Dendritic cell treated with granulocyte-macrophage colony-stimulating factor and Interleukin-4, amounts not matched to agents 40 ng/mL and 50 ng/mL, for 4 days (primary cell): ENCODE results near the gene SNX2.

Experiments
- H3K27ac Mint-ChIP-seq: one replicate; pipeline ENCODE4 v1.8.0; 2022; ENCODE audit warnings: mild to moderate bottlenecking, mixed read lengths
- H3K27me3 Mint-ChIP-seq: one replicate; pipeline ENCODE4 v1.8.0; 2022; ENCODE audit warnings: mild to moderate bottlenecking, mixed read lengths
- H3K36me3 Mint-ChIP-seq: one replicate; pipeline ENCODE4 v1.8.0; 2022; ENCODE audit warnings: low read depth, mixed read lengths
- H3K4me1 Mint-ChIP-seq: one replicate; pipeline ENCODE4 v1.8.0; 2022; ENCODE audit warnings: low read depth, mixed read lengths
- H3K4me3 Mint-ChIP-seq: one replicate; pipeline ENCODE4 v1.8.0; 2022; ENCODE audit warnings: mild to moderate bottlenecking, moderate library complexity, mixed read lengths
- H3K9me3 Mint-ChIP-seq: one replicate; pipeline ENCODE4 v1.8.0; 2022; ENCODE audit warnings: mixed read lengths
- intact Hi-C: fragments of 100-400 bp; cut with micrococcal nuclease; formaldehyde crosslinking; loops from one replicate; pipeline ENCODE4 v1.15.0; 2022

Gene SNX2

DNA sequence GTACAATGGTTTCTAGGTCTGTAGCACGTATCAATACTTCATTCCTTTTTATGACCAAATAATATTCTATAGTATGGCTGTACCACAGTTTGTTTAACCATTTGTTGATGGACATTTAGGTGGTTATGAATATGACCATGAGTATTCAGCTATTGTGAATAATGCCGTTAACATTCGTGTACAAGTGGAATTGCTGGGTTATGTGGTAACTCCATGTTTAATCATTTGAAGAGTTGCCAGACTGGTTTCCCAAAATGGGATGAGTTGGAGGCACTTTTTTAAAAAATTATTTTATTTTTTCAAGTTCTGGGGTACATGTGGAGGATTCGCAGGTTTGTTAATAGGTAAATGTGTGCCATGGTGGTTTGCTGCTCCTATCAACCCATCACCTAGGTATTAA lies 4.6 kb downstream of the SNX2 start:
- intact Hi-C loops = loop anchor here (5.0 kb wide), 1 partner anchor 77 kb away; no protein-coding TSS in a partner anchor
- Mint-ChIP-seq H3K27ac (no peak overlapping the region), H3K4me1 (peaks cover 27% of the 10 kb centered on the region), H3K9me3 (no peaks in the 10 kb centered on the region), H3K4me3 (peak overlapping the region; percentile 45), H3K36me3 (peaks cover 74% of the 10 kb centered on the region), H3K27me3 (no peaks in the 10 kb centered on the region)

DNA sequence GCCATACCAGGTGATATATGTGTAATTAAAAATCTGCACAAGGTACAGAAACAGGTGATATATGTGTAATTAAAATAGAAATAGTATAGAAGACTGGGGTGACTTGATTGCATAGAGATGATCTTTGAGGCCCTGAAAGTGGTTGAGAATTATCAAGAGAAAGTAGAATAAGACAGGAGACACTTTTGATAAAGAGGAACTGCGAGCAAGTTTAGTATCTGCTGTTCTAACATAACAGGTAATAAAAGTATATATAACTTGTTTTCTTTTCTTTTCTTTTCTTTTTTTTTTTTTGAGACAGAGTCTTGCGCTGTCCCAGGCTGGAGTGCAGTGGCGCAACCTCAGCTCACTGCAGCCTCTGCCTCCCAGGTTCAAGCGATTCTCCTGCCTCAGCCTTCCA lies 5.4 kb downstream of the SNX2 start:
- peaks cover 36% of the 10 kb centered on the region for H3K4me1 Mint-ChIP-seq
- intact Hi-C loops = no loop called here
- H3K9me3 Mint-ChIP-seq = peaks cover 7% of the 10 kb centered on the region
- H3K36me3 Mint-ChIP-seq = peaks cover 76% of the 10 kb centered on the region
- H3K27me3 Mint-ChIP-seq = no peaks in the 10 kb centered on the region
- no peak overlapping the region for H3K4me3 Mint-ChIP-seq
- no peak overlapping the region for H3K27ac Mint-ChIP-seq

DNA sequence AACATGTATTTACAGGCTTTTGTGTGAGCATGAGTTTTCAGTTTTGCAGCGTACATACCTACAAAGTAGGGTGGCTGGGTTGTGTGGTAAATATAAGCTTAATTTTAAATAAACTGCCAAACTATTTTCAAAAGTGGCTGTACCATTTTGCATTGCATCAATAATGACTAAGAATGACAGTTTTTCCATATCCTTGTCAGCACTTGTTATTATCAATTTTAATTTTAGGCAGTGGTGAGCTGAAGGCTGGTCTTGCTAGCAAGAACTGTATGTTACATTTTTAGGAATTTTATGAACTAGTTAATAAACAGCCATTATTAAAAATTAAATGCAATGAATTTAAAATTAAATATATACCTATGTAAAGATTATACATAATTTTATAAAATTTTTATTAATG lies 6.6 kb downstream of the SNX2 start:
- H3K27ac Mint-ChIP-seq = no peak overlapping the region
- intact Hi-C loops = no loop called here
- peaks cover 71% of the 10 kb centered on the region for H3K36me3 Mint-ChIP-seq
- peaks cover 14% of the 10 kb centered on the region for H3K9me3 Mint-ChIP-seq
- H3K4me1 Mint-ChIP-seq = peaks cover 41% of the 10 kb centered on the region
- no peak overlapping the region for H3K4me3 Mint-ChIP-seq
- no peaks in the 10 kb centered on the region for H3K27me3 Mint-ChIP-seq

DNA sequence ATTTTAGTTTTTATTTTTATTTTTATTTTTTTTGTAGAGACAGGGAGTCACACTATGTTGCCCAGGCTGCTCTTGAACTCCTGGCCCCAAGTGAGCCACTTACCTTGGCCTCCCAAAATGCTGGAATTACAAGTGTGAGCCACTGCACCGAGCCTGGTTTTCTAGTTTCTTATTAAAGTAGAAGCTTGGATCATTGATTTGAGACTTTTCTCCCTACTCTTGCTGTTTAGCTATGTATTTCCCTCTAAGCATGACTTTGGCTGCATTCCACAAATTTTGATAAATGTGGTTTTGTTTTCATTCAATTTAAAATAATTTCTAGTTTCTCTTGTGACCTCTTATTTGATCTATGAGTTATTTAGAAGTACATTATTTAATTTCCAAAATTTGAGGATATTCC lies 10.4 kb downstream of the SNX2 start:
- H3K9me3 Mint-ChIP-seq = peaks cover 17% of the 10 kb centered on the region
- H3K36me3 Mint-ChIP-seq = peaks cover 69% of the 10 kb centered on the region
- H3K4me3 Mint-ChIP-seq = no peak overlapping the region
- no peaks in the 10 kb centered on the region for H3K27me3 Mint-ChIP-seq
- no peak overlapping the region for H3K27ac Mint-ChIP-seq
- peaks cover 50% of the 10 kb centered on the region for H3K4me1 Mint-ChIP-seq
- intact Hi-C loops = no loop called here

DNA sequence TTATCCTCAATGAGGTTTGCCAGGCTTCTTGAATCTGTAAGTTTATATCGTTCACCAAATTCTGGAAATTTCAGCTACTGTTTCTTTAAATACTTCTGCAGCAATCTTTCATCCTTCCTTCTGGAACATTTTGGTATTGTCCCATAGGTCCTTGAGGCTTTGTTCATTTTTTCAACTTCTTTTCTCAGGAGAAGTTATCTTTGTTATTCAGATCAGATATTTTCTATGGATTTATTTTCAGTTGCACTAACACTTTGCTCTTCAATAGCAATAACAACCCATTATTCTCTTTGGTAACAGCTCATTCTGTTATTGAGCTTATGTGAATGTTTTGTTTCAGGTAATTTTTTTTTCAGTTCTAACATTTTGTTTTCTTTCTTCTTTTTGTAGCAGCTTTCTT lies 13.5 kb downstream of the SNX2 start:
- Mint-ChIP-seq H3K27me3 (no peaks in the 10 kb centered on the region), H3K4me1 (peaks cover 61% of the 10 kb centered on the region), H3K4me3 (peak overlapping the region; percentile 17), H3K9me3 (peaks cover 19% of the 10 kb centered on the region), H3K36me3 (peaks cover 59% of the 10 kb centered on the region), H3K27ac (peak overlapping the region; percentile 32)
- intact Hi-C loops = no loop called here

DNA sequence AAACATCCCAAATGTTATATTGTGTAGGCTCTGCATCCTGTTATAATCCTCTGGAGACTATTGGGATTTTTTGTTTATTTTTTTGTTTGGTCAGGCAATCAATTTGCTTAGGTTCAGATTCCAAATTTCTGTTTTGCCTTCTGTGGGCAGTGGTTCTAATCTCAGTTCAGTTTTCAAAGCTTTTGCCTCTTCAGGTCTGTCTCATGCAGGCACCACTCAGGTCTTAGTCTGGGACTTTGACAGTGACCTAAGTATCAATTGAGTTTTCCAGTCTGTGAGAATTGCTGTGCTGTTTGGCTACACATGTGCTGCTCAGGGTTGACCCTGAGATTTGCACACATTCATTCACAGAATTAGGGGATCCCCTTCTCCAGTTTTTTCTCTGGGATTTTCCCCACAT lies 14.1 kb downstream of the SNX2 start:
- intact Hi-C loops = no loop called here
- Mint-ChIP-seq H3K4me1 (peaks cover 61% of the 10 kb centered on the region), H3K27me3 (no peaks in the 10 kb centered on the region), H3K36me3 (peaks cover 61% of the 10 kb centered on the region), H3K9me3 (peaks cover 19% of the 10 kb centered on the region), H3K27ac (peak overlapping the region; percentile 32), H3K4me3 (no peak overlapping the region)

DNA sequence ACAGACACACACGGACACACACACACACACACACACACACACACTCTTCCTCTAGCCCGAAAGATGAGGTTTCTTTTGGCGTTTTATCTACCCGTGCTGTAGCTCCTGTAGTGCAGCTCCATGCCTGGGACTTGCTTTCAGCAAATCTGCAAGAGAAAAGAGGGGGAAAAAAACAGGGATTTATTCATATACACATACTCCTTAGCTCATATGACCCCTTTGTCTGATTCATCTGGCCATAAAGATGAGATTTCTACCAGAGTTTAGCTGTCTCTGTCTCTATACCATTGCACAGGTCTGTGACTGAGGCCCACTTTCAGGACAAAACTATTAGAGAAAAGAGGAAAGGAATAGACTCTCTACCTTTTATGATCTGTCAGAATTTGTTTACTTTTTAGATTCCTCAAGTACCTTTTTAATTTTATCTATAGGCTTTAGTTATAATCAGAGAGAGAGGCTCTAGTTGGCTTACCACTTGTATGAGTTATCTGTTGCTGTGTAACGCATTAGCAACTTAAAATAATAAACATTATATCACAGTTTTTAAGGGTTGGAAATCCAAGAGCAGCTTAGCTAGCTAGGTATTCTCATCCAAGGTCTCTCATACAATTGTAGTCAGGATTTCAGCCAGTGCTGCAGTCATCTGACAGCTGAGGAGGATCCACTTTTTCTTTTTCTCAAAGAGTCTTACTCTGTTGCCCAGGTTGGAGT lies 14.7 kb downstream of the SNX2 start:
- H3K4me1 Mint-ChIP-seq = peaks cover 58% of the 10 kb centered on the region
- peak overlapping the region; percentile 68 for H3K27ac Mint-ChIP-seq
- H3K4me3 Mint-ChIP-seq = no peak overlapping the region
- intact Hi-C loops = loop anchor here (2.0 to 10.0 kb wide), 2 partner anchors 13 to 265 kb away; no protein-coding TSS in a partner anchor
- peaks cover 59% of the 10 kb centered on the region for H3K36me3 Mint-ChIP-seq
- peaks cover 18% of the 10 kb centered on the region for H3K9me3 Mint-ChIP-seq
- H3K27me3 Mint-ChIP-seq = no peaks in the 10 kb centered on the region

DNA sequence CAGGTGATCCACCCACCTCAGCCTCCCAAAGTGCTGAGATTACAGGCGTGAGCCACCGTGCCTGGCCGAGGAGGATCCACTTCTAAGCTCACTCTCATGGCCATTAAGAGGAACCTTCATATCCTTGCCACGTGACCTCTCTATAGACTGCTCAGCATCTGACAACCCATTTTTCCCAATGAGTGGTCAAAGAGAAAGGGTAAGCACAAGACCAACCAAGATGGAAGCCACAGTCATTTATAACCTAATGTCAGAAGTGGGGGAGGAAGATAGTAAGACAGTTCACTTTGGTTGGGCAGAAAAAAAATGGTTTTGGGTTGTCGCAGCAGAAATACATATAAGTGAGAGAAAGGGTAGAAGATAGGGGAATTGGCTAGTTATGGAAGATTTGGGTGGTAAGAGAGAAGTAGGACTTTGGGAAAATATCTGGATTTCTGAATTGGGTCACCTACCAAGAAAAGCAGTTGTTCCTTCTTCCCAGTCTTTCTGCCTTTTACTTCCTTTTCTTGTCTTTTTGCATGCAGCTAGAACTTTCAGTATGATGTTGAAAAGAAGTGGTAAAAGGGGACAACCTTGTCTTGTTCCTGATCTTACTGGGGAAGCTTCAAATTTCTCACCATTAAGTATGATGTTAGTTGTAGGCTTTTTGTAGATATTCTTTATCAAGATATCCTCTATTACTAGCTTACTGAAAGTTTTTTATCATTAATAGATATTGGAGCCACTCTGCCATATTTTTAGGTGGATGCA lies 15.6 kb downstream of the SNX2 start:
- H3K9me3 Mint-ChIP-seq = peaks cover 9% of the 10 kb centered on the region
- H3K4me3 Mint-ChIP-seq = no peak overlapping the region
- H3K27me3 Mint-ChIP-seq = no peaks in the 10 kb centered on the region
- peaks cover 49% of the 10 kb centered on the region for H3K4me1 Mint-ChIP-seq
- peak overlapping the region; percentile 68 for H3K27ac Mint-ChIP-seq
- intact Hi-C loops = loop anchor here (2.0 to 10.0 kb wide), 2 partner anchors 14 to 266 kb away; no protein-coding TSS in a partner anchor
- peaks cover 50% of the 10 kb centered on the region for H3K36me3 Mint-ChIP-seq

DNA sequence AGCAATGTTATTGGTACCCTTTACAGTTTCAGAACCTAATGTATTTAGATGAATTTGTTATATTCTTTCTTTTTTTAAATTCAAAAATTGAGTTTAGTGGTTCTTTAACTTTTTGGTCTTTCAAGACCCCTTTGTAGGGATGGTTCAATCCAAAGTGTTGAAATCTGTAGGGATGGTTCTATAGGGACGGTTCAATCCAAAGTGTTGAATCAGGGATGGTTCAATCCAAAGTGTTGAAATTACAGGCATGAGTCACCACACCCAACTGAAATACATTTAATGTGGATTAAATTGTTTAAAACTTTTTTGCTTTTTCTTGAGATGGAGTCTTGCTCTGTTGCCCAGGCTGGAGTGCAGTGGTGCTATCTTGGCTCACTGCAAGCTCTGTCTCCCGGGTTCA lies 30.6 kb downstream of the SNX2 start:
- Mint-ChIP-seq H3K36me3 (peaks cover 94% of the 10 kb centered on the region), H3K4me3 (no peak overlapping the region), H3K27me3 (no peaks in the 10 kb centered on the region), H3K9me3 (no peaks in the 10 kb centered on the region), H3K4me1 (no peaks in the 10 kb centered on the region), H3K27ac (no peak overlapping the region)
- intact Hi-C loops = no loop called here

DNA sequence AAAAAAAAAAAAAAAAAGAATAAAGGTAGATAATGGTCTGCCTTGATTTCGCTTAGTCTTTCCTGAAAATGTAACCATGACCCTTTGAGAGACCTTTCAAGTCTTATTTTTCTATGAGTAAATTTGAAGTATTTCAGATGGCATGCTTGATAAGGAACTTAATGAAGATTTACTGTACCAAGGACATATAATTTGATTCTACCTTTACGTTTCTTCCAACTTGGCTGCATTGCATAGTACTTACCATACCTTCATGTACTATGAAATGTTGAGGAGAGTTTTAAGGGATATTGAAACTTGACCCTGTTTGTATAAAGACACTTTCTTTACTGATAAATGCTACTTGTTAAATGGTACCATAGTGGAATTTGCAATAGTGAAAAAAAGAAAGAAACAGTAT lies 35.5 kb downstream of the SNX2 start:
- no peaks in the 10 kb centered on the region for H3K4me1 Mint-ChIP-seq
- H3K4me3 Mint-ChIP-seq = no peak overlapping the region
- H3K9me3 Mint-ChIP-seq = no peaks in the 10 kb centered on the region
- H3K36me3 Mint-ChIP-seq = peaks cover 85% of the 10 kb centered on the region
- no peak overlapping the region for H3K27ac Mint-ChIP-seq
- no peaks in the 10 kb centered on the region for H3K27me3 Mint-ChIP-seq
- intact Hi-C loops = no loop called here

DNA sequence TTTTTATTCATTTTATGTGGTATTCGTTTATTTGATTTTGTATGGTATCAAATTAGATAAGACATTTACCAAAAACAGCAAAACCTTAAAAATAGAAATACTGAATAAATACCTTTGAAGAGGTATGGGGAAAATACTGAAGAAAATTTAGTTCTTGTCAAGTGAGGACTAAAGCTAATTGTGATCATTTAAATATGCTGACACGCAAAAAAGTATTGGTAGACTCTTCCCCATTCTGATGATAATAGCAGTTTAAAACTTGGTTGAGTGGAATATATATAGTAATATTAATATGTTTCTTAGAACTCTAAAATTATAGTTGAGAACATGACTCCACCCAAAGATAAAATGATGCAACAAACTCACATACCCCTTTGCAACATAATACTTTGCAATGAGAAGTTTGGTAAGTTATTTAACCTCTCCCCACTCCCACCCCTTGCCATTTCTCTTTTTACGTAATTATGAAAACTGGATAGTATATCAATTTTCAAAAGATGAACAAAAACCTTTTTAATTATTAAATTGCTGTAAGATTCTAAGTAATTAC lies 40.4 kb downstream of the SNX2 start:
- H3K4me3 Mint-ChIP-seq = no peak overlapping the region
- H3K4me1 Mint-ChIP-seq = no peaks in the 10 kb centered on the region
- intact Hi-C loops = no loop called here
- no peaks in the 10 kb centered on the region for H3K27me3 Mint-ChIP-seq
- H3K9me3 Mint-ChIP-seq = no peaks in the 10 kb centered on the region
- H3K27ac Mint-ChIP-seq = no peak overlapping the region
- H3K36me3 Mint-ChIP-seq = peaks cover 71% of the 10 kb centered on the region

DNA sequence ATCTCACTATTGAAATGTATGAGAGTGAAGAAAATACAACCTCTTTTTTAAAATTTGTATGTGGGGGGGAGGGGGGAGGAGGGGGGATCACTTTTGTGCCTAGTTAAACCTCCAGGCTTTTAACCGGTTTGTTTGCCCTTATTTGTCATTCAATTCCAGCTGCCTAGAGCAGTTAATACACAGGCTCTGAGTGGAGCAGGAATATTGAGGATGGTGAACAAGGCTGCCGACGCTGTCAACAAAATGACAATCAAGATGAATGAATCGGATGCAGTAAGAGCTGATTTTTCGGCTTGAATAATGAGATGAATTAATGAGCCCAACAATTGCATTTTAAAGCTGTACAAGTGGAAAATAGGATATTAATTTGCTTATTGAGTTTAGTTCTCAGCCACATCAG lies 41.9 kb downstream of the SNX2 start:
- intact Hi-C loops = no loop called here
- no peaks in the 10 kb centered on the region for H3K9me3 Mint-ChIP-seq
- H3K27me3 Mint-ChIP-seq = no peaks in the 10 kb centered on the region
- H3K36me3 Mint-ChIP-seq = peaks cover 71% of the 10 kb centered on the region
- no peak overlapping the region for H3K4me3 Mint-ChIP-seq
- H3K4me1 Mint-ChIP-seq = no peaks in the 10 kb centered on the region
- H3K27ac Mint-ChIP-seq = no peak overlapping the region

DNA sequence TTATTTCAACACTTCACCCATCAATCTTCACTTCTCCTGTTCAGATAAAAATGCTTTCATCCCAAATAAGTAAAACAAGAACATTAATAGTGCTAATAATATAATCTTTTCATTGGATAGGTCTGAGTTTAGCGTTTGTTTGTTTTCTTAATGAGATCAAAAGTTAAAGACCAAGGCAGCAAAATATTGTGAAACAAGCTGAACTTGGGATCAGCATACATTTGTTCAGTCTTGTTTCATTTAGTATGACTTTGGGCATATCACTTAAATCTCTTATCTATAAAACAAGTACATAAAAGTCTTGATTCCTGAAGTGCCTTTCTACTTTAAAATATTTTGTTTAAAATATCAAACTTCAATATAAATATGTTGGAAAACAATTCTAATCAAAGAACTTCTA lies 57.1 kb downstream of the SNX2 start:
- intact Hi-C loops = loop anchor here (10.0 kb wide), 1 partner anchor 173 kb away; no protein-coding TSS in a partner anchor
- no peaks in the 10 kb centered on the region for H3K27me3 Mint-ChIP-seq
- peaks cover 47% of the 10 kb centered on the region for H3K36me3 Mint-ChIP-seq
- no peaks in the 10 kb centered on the region for H3K9me3 Mint-ChIP-seq
- H3K4me3 Mint-ChIP-seq = no peak overlapping the region
- no peaks in the 10 kb centered on the region for H3K4me1 Mint-ChIP-seq
- H3K27ac Mint-ChIP-seq = no peak overlapping the region

DNA sequence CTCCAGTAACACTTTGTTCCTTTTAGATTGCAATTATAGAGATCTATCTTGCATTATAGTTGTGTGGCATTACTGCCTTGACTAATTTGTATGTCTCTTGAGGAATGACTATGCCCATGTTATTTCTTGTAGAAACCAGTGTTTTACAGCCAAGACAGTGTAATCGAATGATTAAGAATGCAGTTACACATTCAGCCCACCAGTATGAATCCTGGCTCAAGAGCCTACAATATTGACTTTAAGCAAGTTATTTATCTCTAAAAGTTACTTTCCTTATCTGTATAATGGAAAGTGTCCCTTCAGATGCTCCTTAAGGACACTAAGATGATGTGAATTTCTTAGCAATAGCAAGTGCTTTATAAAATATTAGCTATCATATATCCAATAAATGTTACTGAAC lies 60.8 kb downstream of the SNX2 start:
- Mint-ChIP-seq H3K27me3 (no peaks in the 10 kb centered on the region), H3K4me3 (no peak overlapping the region), H3K27ac (no peak overlapping the region), H3K4me1 (peaks cover 14% of the 10 kb centered on the region), H3K9me3 (no peaks in the 10 kb centered on the region), H3K36me3 (peaks cover 13% of the 10 kb centered on the region)
- intact Hi-C loops = loop anchor here (10.0 kb wide), 1 partner anchor 169 kb away; no protein-coding TSS in a partner anchor
